ENCODE results near the gene PAK1IP1.

PAK1IP1 gene

GRCh38 chr6:10730254-10730653 is 35.5 kb downstream of the PAK1IP1 start:
- H3K9ac ChIP-seq (ENCODE audit: low read length): no peak overlapping the region
- no peaks in the 10 kb centered on the region for H3K79me2 ChIP-seq (ENCODE audit: insufficient read depth, low read length)
- no peak for TF ChIP-seq EZH2 (IDR thresholded peaks at IDR 0.05; ENCODE audit: borderline replicate concordance, low read length)
- TF ChIP-seq CTCF (IDR thresholded peaks at IDR 0.05; ENCODE audit: low read length): no peak
- peaks cover 55% of the 10 kb centered on the region for H3K36me3 ChIP-seq (ENCODE audit: insufficient read depth, low read length)
- H3K4me2 ChIP-seq (ENCODE audit: low read length): no peak overlapping the region
- no peaks in the 10 kb centered on the region for H4K20me1 ChIP-seq (ENCODE audit: insufficient read depth, low read length)
- H3K9me2 ChIP-seq (ENCODE audit: low read depth, low read length): no peaks in the 10 kb centered on the region
- no peaks in the 10 kb centered on the region for H3F3A ChIP-seq (ENCODE audit: insufficient read depth, low read length)
- no peaks in the 10 kb centered on the region for H3K4me1 ChIP-seq (ENCODE audit: insufficient read depth, low read length, severe bottlenecking)
- H3K9me3 ChIP-seq (ENCODE audit: low read length): no peaks in the 10 kb centered on the region
- no peak overlapping the region for H3K4me3 ChIP-seq (ENCODE audit: low read depth, low read length, poor library complexity, severe bottlenecking)
- no peak overlapping the region for H2AFZ ChIP-seq (ENCODE audit: low read length)
- H3K27me3 ChIP-seq (ENCODE audit: insufficient read depth, low read length): no peaks in the 10 kb centered on the region
- H3K27ac ChIP-seq (ENCODE audit: low read depth, low read length, poor library complexity, severe bottlenecking): no peak overlapping the region

- no peaks in the 10 kb centered on the region for H3K27me3 ChIP-seq (ENCODE audit: insufficient read depth, low read length)
- H3K9me2 ChIP-seq (ENCODE audit: low read depth, low read length): no peaks in the 10 kb centered on the region
- H3K36me3 ChIP-seq (ENCODE audit: insufficient read depth, low read length): peaks cover 36% of the 10 kb centered on the region
- H3K9ac ChIP-seq (ENCODE audit: low read length): no peak overlapping the region
- H3K4me2 ChIP-seq (ENCODE audit: low read length): no peak overlapping the region
- no peak overlapping the region for H3K27ac ChIP-seq (ENCODE audit: low read depth, low read length, poor library complexity, severe bottlenecking)
- no peaks in the 10 kb centered on the region for H3K4me1 ChIP-seq (ENCODE audit: insufficient read depth, low read length, severe bottlenecking)
- no peaks in the 10 kb centered on the region for H3K9me3 ChIP-seq (ENCODE audit: low read length)
- no peaks in the 10 kb centered on the region for H3K79me2 ChIP-seq (ENCODE audit: insufficient read depth, low read length)
- H2AFZ ChIP-seq (ENCODE audit: low read length): no peak overlapping the region
- H4K20me1 ChIP-seq (ENCODE audit: insufficient read depth, low read length): no peaks in the 10 kb centered on the region
- H3K4me3 ChIP-seq (ENCODE audit: low read depth, low read length, poor library complexity, severe bottlenecking): no peak overlapping the region
- TF ChIP-seq CTCF (IDR thresholded peaks at IDR 0.05; ENCODE audit: low read length) (no peak), EZH2 (IDR thresholded peaks at IDR 0.05; ENCODE audit: borderline replicate concordance, low read length) (no peak)
- H3F3A ChIP-seq (ENCODE audit: insufficient read depth, low read length): no peaks in the 10 kb centered on the region
Observed at GRCh38 chr6:10733151-10733715, 38.5 kb downstream of the PAK1IP1 start.

GRCh38 chr6:10733863-10734262 is 39.1 kb downstream of the PAK1IP1 start:
- Histone ChIP-seq H3K79me2 (ENCODE audit: insufficient read depth, low read length) (no peaks in the 10 kb centered on the region), H3K36me3 (ENCODE audit: insufficient read depth, low read length) (peaks cover 30% of the 10 kb centered on the region), H4K20me1 (ENCODE audit: insufficient read depth, low read length) (no peaks in the 10 kb centered on the region), H3K4me3 (ENCODE audit: low read depth, low read length, poor library complexity, severe bottlenecking) (no peak overlapping the region), H3F3A (ENCODE audit: insufficient read depth, low read length) (no peaks in the 10 kb centered on the region), H3K27ac (ENCODE audit: low read depth, low read length, poor library complexity, severe bottlenecking) (no peak overlapping the region), H3K4me1 (ENCODE audit: insufficient read depth, low read length, severe bottlenecking) (no peaks in the 10 kb centered on the region), H3K9me2 (ENCODE audit: low read depth, low read length) (no peaks in the 10 kb centered on the region), H3K27me3 (ENCODE audit: insufficient read depth, low read length) (no peaks in the 10 kb centered on the region), H2AFZ (ENCODE audit: low read length) (no peak overlapping the region), H3K4me2 (ENCODE audit: low read length) (no peak overlapping the region), H3K9ac (ENCODE audit: low read length) (no peak overlapping the region), H3K9me3 (ENCODE audit: low read length) (no peaks in the 10 kb centered on the region)
- TF ChIP-seq CTCF (IDR thresholded peaks at IDR 0.05; ENCODE audit: low read length) (no peak), EZH2 (IDR thresholded peaks at IDR 0.05; ENCODE audit: borderline replicate concordance, low read length) (no peak)

Measured in OCI-LY1 (cell line).